Keratinocyte (primary cell): ENCODE data around the gene CYTH2. TPM values are rescaled to one million over a fixed set of nuclear protein-coding genes. Genes with fewer than 3 reads are reported as not detected.

Source experiments
- DNase-seq: peaks from one replicate; pipeline ENCODE4 v3.0.0-alpha.2; 2011; ENCODE audit warnings: low read depth, missing footprints, low spot score
- FAIRE-seq: peaks from 2 replicates; lab custom pipeline; 2011; peaks lifted over from hg19 to GRCh38; lab: Jason Lieb, UNC
- H2AFZ ChIP-seq: 2 replicates; pipeline ENCODE4 v1.6.0; 2012; ENCODE audit warnings: low read length, control low read depth, inconsistent platforms; ENCODE audit not compliant: control insufficient read depth
- H3K27ac ChIP-seq: 2 replicates; pipeline ENCODE4 v1.5.1; 2011; ENCODE audit warnings: low read length; ENCODE audit not compliant: control insufficient read depth, insufficient read depth
- H3K27me3 ChIP-seq: 3 replicates; pipeline ENCODE4 v1.6.0; 2011; ENCODE audit warnings: low read length; ENCODE audit not compliant: control insufficient read depth, insufficient read depth; ENCODE audit errors: extremely low read depth
- H3K36me3 ChIP-seq, 2 experiments: 2 replicates in 1 of 2; 3 replicates in 1 of 2; pipeline ENCODE4 v1.5.1; 2011; ENCODE audit warnings: low read length in 2 of 2, mild to moderate bottlenecking in 1 of 2; ENCODE audit not compliant: control insufficient read depth in 2 of 2, insufficient read depth in 2 of 2; ENCODE audit errors: extremely low read depth in 1 of 2
- H3K4me1 ChIP-seq: 3 replicates; pipeline ENCODE4 v1.5.1; 2011; ENCODE audit warnings: low read length; ENCODE audit not compliant: control insufficient read depth, insufficient read depth; ENCODE audit errors: extremely low read depth
- H3K4me2 ChIP-seq: 3 replicates; pipeline ENCODE4 v1.6.0; 2011; ENCODE audit warnings: low read depth, low read length; ENCODE audit not compliant: control insufficient read depth, insufficient read depth; ENCODE audit errors: extremely low read depth
- H3K4me3 ChIP-seq, 3 experiments: fragments of 200-600 bp in 1 of 3; sonication (generic) in 1 of 3; 2 replicates in 2 of 3; 3 replicates in 1 of 3; pipeline ENCODE4 v1.5.1; 2011 to 2016; ENCODE audit warnings: low read length in 3 of 3, mild to moderate bottlenecking in 3 of 3, control low read depth in 2 of 3, inconsistent platforms in 1 of 3, low read depth in 1 of 3, mixed read lengths in 1 of 3, mixed run types in 1 of 3, moderate library complexity in 1 of 3; ENCODE audit not compliant: control insufficient read depth in 2 of 3, insufficient read depth in 2 of 3; ENCODE audit errors: extremely low read depth in 1 of 3
- H3K79me2 ChIP-seq: 2 replicates; pipeline ENCODE4 v1.6.0; 2012; ENCODE audit warnings: low read length; ENCODE audit not compliant: control insufficient read depth, insufficient read depth
- H3K9ac ChIP-seq: 3 replicates; pipeline ENCODE4 v1.6.0; 2011; ENCODE audit warnings: low read length; ENCODE audit not compliant: control insufficient read depth, insufficient read depth; ENCODE audit errors: extremely low read depth
- H3K9me1 ChIP-seq: 3 replicates; pipeline ENCODE4 v1.6.0; 2011; ENCODE audit warnings: low read length; ENCODE audit not compliant: control insufficient read depth, insufficient read depth; ENCODE audit errors: extremely low read depth
- H3K9me3 ChIP-seq: 2 replicates; pipeline ENCODE4 v1.5.1; 2012; ENCODE audit warnings: low read depth, low read length; ENCODE audit not compliant: control insufficient read depth
- H4K20me1 ChIP-seq: 3 replicates; pipeline ENCODE4 v1.6.0; 2011; ENCODE audit warnings: low read length; ENCODE audit not compliant: control insufficient read depth, insufficient read depth; ENCODE audit errors: extremely low read depth
- CTCF ChIP-seq, 3 experiments: IDR thresholded peaks in 1 of 3; conservative IDR thresholded peaks in 1 of 3; optimal IDR thresholded peaks in 1 of 3; 2 replicates in 2 of 3; 3 replicates in 1 of 3; pipeline versions ENCODE3 to v1.5.1; 2011; ENCODE audit warnings: low read length in 3 of 3, mild to moderate bottlenecking in 3 of 3, moderate library complexity in 2 of 3, control low read depth in 1 of 3, inconsistent platforms in 1 of 3; ENCODE audit not compliant: insufficient read depth in 2 of 3; ENCODE audit errors: extremely low read depth in 1 of 3
- EZH2 ChIP-seq: IDR thresholded peaks from one replicate; pipeline ENCODE4 v1.6.1; 2012; ENCODE audit warnings: inconsistent platforms, mild to moderate bottlenecking, low read length, moderate library complexity
- dilution Hi-C: fragments of 300-500 bp; cut with MboI; formaldehyde crosslinking; loops from one replicate; pipeline ENCODE4 v1.7.0; 2020; ENCODE audit warnings: low sequenced_read_pairs; ENCODE audit not compliant: extremely low pct_ligation_motif_present
- polyA minus RNA-seq, 3 experiments: library from RNA; depleted of rRNA, polyadenylated mRNA; stranded (reverse); fragments of >200 nt; gene quantifications; 1 replicate in 1 of 3; 2 replicates in 1 of 3; 3 replicates in 1 of 3; pipeline ENCODE4 v1.2.3, GENCODE V29; 2011
- polyA plus RNA-seq, 5 experiments: library from polyadenylated mRNA; depleted of rRNA in 3 of 5; stranded (reverse) in 3 of 5; stranded (forward) in 1 of 5; unstranded in 1 of 5; fragments of >200 nt; gene quantifications; 1 replicate in 1 of 5; 2 replicates in 3 of 5; 3 replicates in 1 of 5; pipeline versions ENCODE4 v1.2.1 to v1.2.3, GENCODE V29; 2011 to 2012; ENCODE audit warnings: missing spikeins in 2 of 5, low read depth in 1 of 5, low replicate concordance in 1 of 5

CYTH2 gene
- polyA plus RNA-seq (27.0 to 33.5 TPM (median 32.2 TPM) in 3 replicates), polyA minus RNA-seq (35.4 to 45.9 TPM (median 39.3 TPM) in 3 replicates)
- polyA plus RNA-seq (2011; ENCODE audit: low read depth): 23.3 TPM
- polyA plus RNA-seq (2011; cell fraction: cytosol; rRNA removed): 18.8 and 24.4 TPM in 2 replicates
- 83.4 and 98.3 TPM in 2 replicates for polyA plus RNA-seq (2011; cell fraction: nucleus; rRNA removed)
- 30.4 and 34.0 TPM in 2 replicates for polyA plus RNA-seq (2012; ENCODE audit: low replicate concordance)
- polyA minus RNA-seq (2011; cell fraction: cytosol; rRNA and poly(A)+ RNA removed): 12.7 TPM
- 26.8 and 27.9 TPM in 2 replicates for polyA minus RNA-seq (2011; cell fraction: nucleus; rRNA and poly(A)+ RNA removed)

GRCh38 chr19:48469289-48469881 lies at the start of gene CYTH2:
TSS of gene CYTH2 (plus strand) at chr19:48469369. CDS start at chr19:48469508, 139 bp downstream.
- Histone ChIP-seq H3K36me3 (peaks cover 32 to 35% of the 10 kb centered on the region in 2 experiments), H3K4me2 (peak within 1 kb of the TSS; percentile 91), H2AFZ (peak within 1 kb of the TSS; percentile 85), H3K9ac (peak within 1 kb of the TSS; percentile 93), H3K4me3 (peak within 1 kb of the TSS; percentile 75 to 87 (median 85)), H3K9me3 (no peaks in the 10 kb centered on the region), H3K27ac (peak within 1 kb of the TSS; percentile 92), H3K4me1 (peaks cover 17% of the 10 kb centered on the region), H4K20me1 (peaks cover 5% of the 10 kb centered on the region), H3K27me3 (no peaks in the 10 kb centered on the region), H3K9me1 (no peaks in the 10 kb centered on the region), H3K79me2 (peaks cover 16% of the 10 kb centered on the region)
- DNase-seq (no peak), FAIRE-seq (no peak)
- TF ChIP-seq EZH2: no peak
- TF ChIP-seq CTCF (optimal IDR thresholded peaks at IDR 0.05 in 1 of 3, IDR thresholded peaks at IDR 0.05 in 1 of 3, conservative IDR thresholded peaks at IDR 0.05 in 1 of 3; ENCODE audit: extremely low read depth in 1 of 3, insufficient read depth in 2 of 3, low read length in 3 of 3): no peak
- dilution Hi-C loops: no loop called here

DNA sequence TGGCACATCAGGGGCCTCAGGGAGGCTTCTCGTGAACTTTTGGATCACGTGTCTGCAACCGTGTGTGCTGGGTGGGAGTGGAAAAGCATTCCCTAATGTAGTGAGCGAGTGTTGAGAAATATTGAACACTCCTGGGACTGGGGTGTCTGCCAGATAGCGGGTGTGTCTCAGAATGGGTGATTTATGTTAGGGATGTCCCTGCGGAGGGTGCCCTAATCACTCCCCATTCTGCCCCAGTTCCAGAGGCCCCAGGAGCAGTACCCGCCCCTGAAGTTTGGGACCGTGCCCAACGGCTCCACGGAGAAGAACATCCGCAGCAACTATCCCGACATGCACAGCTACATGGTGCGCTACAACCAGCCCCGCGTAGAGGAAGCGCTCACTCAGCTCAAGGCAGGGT lies 47.6 kb upstream of the CYTH2 start:
- Histone ChIP-seq H3K79me2 (no peaks in the 10 kb centered on the region), H3K9ac (no peak overlapping the region), H3K9me1 (no peaks in the 10 kb centered on the region), H4K20me1 (no peaks in the 10 kb centered on the region), H3K27me3 (no peaks in the 10 kb centered on the region), H3K4me3 (no peak overlapping the region), H2AFZ (no peak overlapping the region), H3K9me3 (no peaks in the 10 kb centered on the region), H3K4me2 (peak overlapping the region; percentile 9), H3K4me1 (peaks cover 4% of the 10 kb centered on the region), H3K36me3 (no peaks in the 10 kb centered on the region), H3K27ac (no peak overlapping the region)
- dilution Hi-C loops: no loop called here
- TF ChIP-seq EZH2 (no peak), CTCF (optimal IDR thresholded peaks at IDR 0.05 in 1 of 3, IDR thresholded peaks at IDR 0.05 in 1 of 3, conservative IDR thresholded peaks at IDR 0.05 in 1 of 3; ENCODE audit: extremely low read depth in 1 of 3, insufficient read depth in 2 of 3, low read length in 3 of 3) (no peak)
- FAIRE-seq (no peak), DNase-seq (no peak)
